HUES64 (cell line): ENCODE results near the gene ANKRD39.
"Not testable (repeated sequence)": the region's sequence is repeated elsewhere in the genome, so short reads cannot be mapped to it uniquely, and the experiment has no call there.

Source experiments
- H3K27ac ChIP-seq: 2 replicates; pipeline ENCODE4 v1.7.0; 2013; ENCODE audit warnings: low read depth, low read length, inconsistent platforms
- H3K27me3 ChIP-seq: 2 replicates; pipeline ENCODE4 v1.6.1; 2013; ENCODE audit warnings: mild to moderate bottlenecking, low read length; ENCODE audit not compliant: insufficient read depth
- H3K36me3 ChIP-seq: 2 replicates; pipeline ENCODE4 v1.6.1; 2013; ENCODE audit warnings: mild to moderate bottlenecking, low read length; ENCODE audit not compliant: insufficient read depth
- H3K4me1 ChIP-seq: 2 replicates; pipeline ENCODE4 v1.6.1; 2013; ENCODE audit warnings: mild to moderate bottlenecking, low read length, moderate library complexity; ENCODE audit not compliant: insufficient read depth
- H3K4me3 ChIP-seq: 2 replicates; pipeline ENCODE4 v1.5.1; 2013; ENCODE audit warnings: mild to moderate bottlenecking, low read length, moderate library complexity
- H3K9ac ChIP-seq: 2 replicates; pipeline ENCODE4 v1.6.1; 2013; ENCODE audit warnings: mild to moderate bottlenecking, low read depth, low read length
- H3K9me3 ChIP-seq: 2 replicates; pipeline ENCODE4 v1.6.1; 2013; ENCODE audit warnings: low read depth, low read length; ENCODE audit not compliant: insufficient read depth
- WGBS: fragments of 150-250, 120-280 bp; methylation state at CpG from one replicate; pipeline ENCODE4 v1.1.7; 2013; ENCODE audit warnings: missing lambda C conversion rate; 5-methylcytosine and 5-hydroxymethylcytosine counted together

ANKRD39 gene

DNA sequence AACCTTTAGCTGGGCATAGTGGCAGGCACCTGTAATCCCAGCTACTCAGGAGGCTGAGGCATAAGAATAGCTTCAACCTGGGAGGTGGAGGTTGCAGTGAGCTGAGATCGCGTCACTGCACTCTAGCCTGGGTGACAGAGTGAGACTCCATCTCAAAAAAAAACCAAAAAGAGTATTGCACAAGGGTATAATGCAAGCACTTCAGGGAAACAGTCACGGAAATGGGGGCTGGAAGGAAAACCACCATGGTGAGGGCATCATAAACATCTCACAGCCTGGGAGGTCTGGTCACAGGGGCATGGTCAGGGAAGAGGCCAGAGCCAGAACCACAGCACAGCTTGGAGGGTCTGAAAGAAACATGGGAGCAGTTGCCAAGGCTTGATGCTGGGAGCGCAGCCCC is 5.2 kb upstream of the ANKRD39 start:
- not testable (repeated sequence) for H3K4me3 ChIP-seq, H3K27ac ChIP-seq, H3K27me3 ChIP-seq, H3K9me3 ChIP-seq, H3K4me1 ChIP-seq, H3K9ac ChIP-seq
- WGBS, result 98% methylated on average over 4 of the region's 4 CpGs
- peaks cover 74% of the 10 kb centered on the region for H3K36me3 ChIP-seq

DNA sequence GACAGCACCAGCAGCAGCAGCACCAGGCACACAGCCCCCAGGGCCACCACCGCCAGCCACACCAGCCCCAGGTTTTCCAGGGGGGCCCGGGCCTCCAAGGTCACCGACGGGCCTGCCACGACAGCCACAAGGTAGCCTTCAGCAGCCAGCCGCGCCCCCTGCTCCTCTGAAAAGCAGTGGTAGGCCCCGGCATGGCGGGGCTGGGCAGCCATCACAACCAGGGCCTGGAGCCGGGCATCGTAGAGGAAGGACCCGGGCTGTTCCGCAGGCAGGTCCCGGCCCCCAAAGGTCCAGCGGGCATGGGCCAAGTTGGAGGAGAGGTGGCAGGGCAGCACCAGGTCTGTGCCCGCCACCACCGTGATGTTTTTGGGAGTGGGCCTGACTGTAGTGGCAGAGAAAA is 3.3 kb upstream of the ANKRD39 start:
- Histone ChIP-seq H3K36me3 (peaks cover 59% of the 10 kb centered on the region), H3K9ac (no peak overlapping the region), H3K27ac (no peak overlapping the region), H3K4me3 (no peak overlapping the region), H3K9me3 (no peaks in the 10 kb centered on the region), H3K4me1 (peaks cover 12% of the 10 kb centered on the region), H3K27me3 (no peaks in the 10 kb centered on the region)
- 96% methylated on average over 17 of the region's 17 CpGs for WGBS

DNA sequence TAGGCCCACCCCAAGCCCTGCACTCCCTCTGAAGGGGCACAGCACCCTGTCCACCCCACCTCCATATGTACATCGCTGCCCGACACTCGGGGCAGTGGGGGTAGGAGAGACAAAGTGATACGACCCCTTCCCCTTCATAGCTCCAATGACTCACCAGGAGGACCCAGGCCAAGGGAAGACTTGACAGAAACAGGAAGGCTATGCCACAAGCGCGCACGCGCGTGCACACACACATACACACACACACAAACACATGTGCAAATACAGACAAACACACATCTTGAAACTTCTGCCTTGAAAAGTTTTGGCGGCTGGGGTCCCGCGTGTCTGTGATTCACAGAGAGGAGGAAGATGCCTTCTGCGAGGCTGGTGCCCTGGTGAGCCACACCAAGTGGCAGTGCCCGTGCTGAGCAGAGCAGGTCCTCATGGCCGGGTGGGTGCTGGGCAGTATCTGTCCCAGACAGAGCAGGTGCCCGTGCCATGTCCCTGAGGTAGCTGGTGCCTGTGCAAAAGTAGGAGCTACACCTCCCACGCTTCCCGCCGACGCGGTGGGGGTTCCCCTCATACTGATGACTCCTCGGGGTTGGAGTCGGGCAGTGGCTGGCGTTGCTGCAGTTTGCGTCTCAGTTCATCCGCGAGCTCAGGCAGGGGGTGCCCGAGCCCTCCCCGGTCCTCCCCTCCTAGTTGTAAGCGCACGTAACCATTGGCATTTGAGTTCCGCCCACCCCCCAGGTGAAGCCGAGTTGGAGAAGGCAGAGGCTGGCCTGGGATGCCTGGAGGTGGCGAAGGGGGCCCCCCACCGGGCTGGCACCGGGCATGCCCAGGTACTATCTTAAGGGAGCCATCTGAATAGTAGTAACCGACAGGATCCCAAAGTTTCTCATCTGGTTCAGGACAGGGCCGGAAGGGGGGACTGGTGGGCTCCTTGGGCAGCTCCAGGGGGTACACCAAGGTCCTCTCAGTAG is 2.5 kb upstream of the ANKRD39 start:
- H3K9me3 ChIP-seq, result no peaks in the 10 kb centered on the region
- no peak overlapping the region for H3K27ac ChIP-seq
- peaks cover 12% of the 10 kb centered on the region for H3K4me1 ChIP-seq
- H3K9ac ChIP-seq, result no peak overlapping the region
- no peak overlapping the region for H3K4me3 ChIP-seq
- WGBS, result 92% methylated on average over 35 of the region's 38 CpGs
- H3K27me3 ChIP-seq, result no peaks in the 10 kb centered on the region
- H3K36me3 ChIP-seq, result peaks cover 52% of the 10 kb centered on the region

DNA sequence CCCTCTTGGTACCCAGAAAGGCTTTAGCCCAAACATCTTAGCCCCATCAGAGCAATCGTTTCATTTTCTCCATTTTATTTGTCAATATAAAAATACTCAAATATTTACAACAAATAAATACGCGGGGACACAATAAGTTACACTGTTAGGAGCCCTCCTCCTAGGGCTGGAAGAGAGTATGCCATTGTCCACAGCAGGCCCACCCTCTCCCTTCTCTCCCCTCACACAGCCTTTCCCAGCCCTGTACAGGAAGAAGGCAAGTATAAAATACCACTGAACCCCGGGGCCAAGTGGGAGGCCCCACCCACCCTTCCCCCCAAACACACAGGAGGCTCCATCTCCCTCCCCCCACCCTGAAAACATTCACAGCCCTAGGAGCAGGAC is 1.9 kb upstream of the ANKRD39 start:
- Histone ChIP-seq H3K36me3 (peaks cover 45% of the 10 kb centered on the region), H3K9me3 (no peaks in the 10 kb centered on the region), H3K9ac (no peak overlapping the region), H3K27ac (no peak overlapping the region), H3K27me3 (no peaks in the 10 kb centered on the region), H3K4me3 (no peak overlapping the region), H3K4me1 (peaks cover 12% of the 10 kb centered on the region)
- WGBS, result 88% methylated on average over 4 of the region's 4 CpGs

DNA sequence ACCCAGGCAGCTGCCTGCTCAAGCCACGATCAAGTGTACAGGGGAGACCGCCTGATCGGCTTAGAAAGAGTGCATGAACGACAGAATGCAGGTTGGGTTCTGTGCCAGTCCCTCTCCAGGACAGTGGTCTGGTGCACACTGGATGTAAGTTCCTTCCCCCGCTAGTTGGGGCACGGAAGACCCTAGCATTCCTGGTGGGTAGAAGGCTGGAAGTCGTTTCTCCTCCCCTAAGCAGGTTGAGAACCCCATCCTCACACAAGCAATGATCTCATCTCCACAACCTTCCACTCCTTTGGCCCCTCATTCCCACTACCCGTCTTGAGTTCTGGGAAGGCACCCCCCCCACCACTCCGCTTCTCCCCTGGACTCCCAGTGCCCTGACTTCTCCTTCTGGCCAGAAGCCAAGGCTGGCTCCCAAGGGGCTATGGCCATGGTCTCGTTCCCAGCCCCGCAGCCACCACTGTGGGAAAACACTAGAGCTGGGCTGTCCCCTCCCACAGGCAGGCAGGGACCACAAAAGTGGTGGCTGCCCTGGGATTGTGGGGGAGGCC is 1.4 kb upstream of the ANKRD39 start:
- peak overlapping the region; percentile 22; the same call in 1 of the 2 replicates for H3K9ac ChIP-seq
- H3K9me3 ChIP-seq, result no peaks in the 10 kb centered on the region
- peaks cover 43% of the 10 kb centered on the region for H3K36me3 ChIP-seq
- H3K4me1 ChIP-seq, result peaks cover 12% of the 10 kb centered on the region
- WGBS, result 53% methylated on average over 11 of the region's 11 CpGs
- peak overlapping the region; percentile 36; the same call in 1 of the 2 replicates for H3K27ac ChIP-seq
- no peaks in the 10 kb centered on the region for H3K27me3 ChIP-seq
- H3K4me3 ChIP-seq, result peak overlapping the region; percentile 71

GRCh38 chr2:96856776-96857666 is 795 bp downstream of the ANKRD39 start:
- Histone ChIP-seq H3K9ac (peak overlapping the region; percentile 78), H3K27me3 (no peaks in the 10 kb centered on the region), H3K4me3 (peak overlapping the region; percentile 71), H3K4me1 (peaks cover 12% of the 10 kb centered on the region), H3K36me3 (peaks cover 40% of the 10 kb centered on the region), H3K27ac (no peak overlapping the region), H3K9me3 (no peaks in the 10 kb centered on the region)
- WGBS, result 23% methylated on average over 27 of the region's 27 CpGs

DNA sequence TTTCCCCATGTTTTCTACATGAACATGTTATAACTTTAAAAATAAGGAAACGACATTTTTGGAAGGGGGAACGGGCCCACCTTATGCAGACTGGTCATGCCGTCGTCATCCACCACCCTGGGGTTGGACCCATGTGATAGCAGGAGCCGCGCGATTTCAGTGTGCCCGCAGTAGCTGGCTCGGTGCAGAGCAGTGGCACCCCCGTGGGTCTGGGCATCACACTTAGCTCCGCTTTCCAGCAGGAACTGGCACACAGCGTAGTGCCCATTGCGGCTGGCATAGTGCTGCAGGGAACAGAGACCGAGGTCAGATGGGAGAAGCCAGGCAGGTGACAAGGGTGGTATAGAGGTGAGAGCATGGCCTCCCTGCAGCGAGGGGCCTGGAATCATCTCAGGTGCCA is 4.5 kb downstream of the ANKRD39 start:
- Histone ChIP-seq H3K27ac (no peak overlapping the region), H3K9me3 (no peaks in the 10 kb centered on the region), H3K27me3 (no peaks in the 10 kb centered on the region), H3K4me1 (peaks cover 7% of the 10 kb centered on the region; the same call in 1 of the 2 replicates), H3K9ac (no peak overlapping the region), H3K36me3 (peaks cover 39% of the 10 kb centered on the region), H3K4me3 (no peak overlapping the region)
- 97% methylated on average over 15 of the region's 15 CpGs for WGBS

DNA sequence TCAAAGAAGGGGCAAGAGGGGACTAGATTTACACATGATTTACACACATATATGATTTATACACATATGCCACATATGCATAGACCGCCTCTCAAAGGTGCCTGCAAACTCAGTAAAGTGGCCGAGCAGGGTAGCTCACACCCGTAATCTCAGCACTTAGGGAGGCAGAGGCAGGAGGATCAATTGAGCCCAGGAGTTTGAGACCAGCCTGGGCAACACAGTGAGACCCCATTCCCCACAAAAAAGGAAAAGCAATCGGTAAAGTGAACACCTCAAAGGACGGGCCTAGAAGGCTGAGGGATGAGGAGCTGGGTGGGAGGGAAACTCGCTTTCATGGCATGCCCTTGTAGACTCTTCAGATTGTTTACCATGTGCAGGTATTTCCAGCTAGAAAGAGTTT is 5.1 kb downstream of the ANKRD39 start:
- WGBS, result 96% methylated on average over 6 of the region's 6 CpGs
- Histone ChIP-seq H3K27me3 (no peaks in the 10 kb centered on the region), H3K4me3 (no peak overlapping the region), H3K27ac (no peak overlapping the region), H3K36me3 (peaks cover 45% of the 10 kb centered on the region), H3K4me1 (peaks cover 7% of the 10 kb centered on the region; the same call in 1 of the 2 replicates), H3K9ac (no peak overlapping the region), H3K9me3 (no peaks in the 10 kb centered on the region)

- Histone ChIP-seq H3K27me3 (no peaks in the 10 kb centered on the region), H3K9me3 (no peaks in the 10 kb centered on the region), H3K4me1 (no peaks in the 10 kb centered on the region), H3K36me3 (peaks cover 45% of the 10 kb centered on the region), H3K27ac (no peak overlapping the region), H3K9ac (no peak overlapping the region), H3K4me3 (no peak overlapping the region)
- WGBS, result 84% methylated on average over 9 of the region's 9 CpGs
Measured at GRCh38 chr2:96848264-96848663, 9.6 kb downstream of the ANKRD39 start.

DNA sequence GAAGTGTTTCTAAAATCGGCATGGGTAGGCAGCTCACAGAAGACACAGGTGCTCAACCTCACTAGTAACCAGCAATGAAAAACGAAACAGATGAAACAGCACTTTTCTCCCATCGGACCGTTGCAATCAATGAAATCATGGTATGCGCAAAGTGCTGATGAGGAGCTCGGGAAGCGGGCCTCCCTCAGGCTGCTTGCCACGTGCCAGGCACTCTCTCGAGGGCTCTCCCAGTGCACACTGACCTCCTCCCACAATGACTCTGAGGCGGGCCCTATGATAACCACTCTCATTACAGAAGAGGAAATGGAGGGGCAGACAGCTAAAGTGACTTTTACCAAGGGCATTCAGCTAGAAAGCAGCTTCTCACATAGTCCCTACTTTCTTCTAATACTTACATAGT is 10.2 kb downstream of the ANKRD39 start:
- peaks cover 39% of the 10 kb centered on the region for H3K36me3 ChIP-seq
- H3K4me1 ChIP-seq, result no peaks in the 10 kb centered on the region
- WGBS, result 87% methylated on average over 10 of the region's 10 CpGs
- H3K27ac ChIP-seq, result no peak overlapping the region
- no peak overlapping the region for H3K4me3 ChIP-seq
- H3K9ac ChIP-seq, result no peak overlapping the region
- H3K9me3 ChIP-seq, result no peaks in the 10 kb centered on the region
- H3K27me3 ChIP-seq, result no peaks in the 10 kb centered on the region

- Histone ChIP-seq H3K4me3 (no peak overlapping the region), H3K9ac (no peak overlapping the region), H3K36me3 (peaks cover 33% of the 10 kb centered on the region), H3K4me1 (no peaks in the 10 kb centered on the region), H3K9me3 (no peaks in the 10 kb centered on the region), H3K27me3 (no peaks in the 10 kb centered on the region), H3K27ac (no peak overlapping the region)
- 93% methylated on average over 5 of the region's 5 CpGs for WGBS
Measured at GRCh38 chr2:96846825-96847224, 11.0 kb downstream of the ANKRD39 start.
